ENCODE measurements around the gene ZNF639. TPM values are rescaled to one million over a fixed set of nuclear protein-coding genes. Genes with fewer than 3 reads are reported as not detected.

Gene ZNF639
- total RNA-seq, 4 donors from 2014 or later: 60.6 to 97.8 (median 63.4) TPM

- 58 to 67% methylated on average over 4 of the region's 4 CpGs for WGBS, 2 donors (ENCODE audit: low coverage in 1 of 2)
- H3K27ac ChIP-seq: no peak overlapping the region
- H3K36me3 ChIP-seq: no peaks in the 10 kb centered on the region
- ATAC-seq: no peak
- peaks cover 9% of the 10 kb centered on the region for H3K27me3 ChIP-seq
- TF ChIP-seq POLR2AphosphoS5 (IDR thresholded peaks at IDR 0.05) (no peak), CTCF (IDR thresholded peaks at IDR 0.05) (no peak), EP300 (IDR thresholded peaks at IDR 0.05) (no peak), POLR2A (IDR thresholded peaks at IDR 0.05) (no peak)
- no peaks in the 10 kb centered on the region for H3K4me1 ChIP-seq
- no peaks in the 10 kb centered on the region for H3K9me3 ChIP-seq
- H3K4me3 ChIP-seq: no peak overlapping the region
Observed at GRCh38 chr3:179278932-179279693, 43.7 kb upstream of the ZNF639 start.

- ATAC-seq: no peak
- peaks cover 9% of the 10 kb centered on the region for H3K27me3 ChIP-seq
- H3K9me3 ChIP-seq: no peaks in the 10 kb centered on the region
- no peak overlapping the region for H3K27ac ChIP-seq
- no peak overlapping the region for H3K4me3 ChIP-seq
- no peaks in the 10 kb centered on the region for H3K36me3 ChIP-seq
- WGBS, 2 donors (ENCODE audit: low coverage in 1 of 2): 83% methylated on average over 1 of the region's 1 CpG; no CpG with 5 or more reads in 1 of the 2 donors
- no peaks in the 10 kb centered on the region for H3K4me1 ChIP-seq
- TF ChIP-seq CTCF (IDR thresholded peaks at IDR 0.05) (no peak), POLR2AphosphoS5 (IDR thresholded peaks at IDR 0.05) (no peak), POLR2A (IDR thresholded peaks at IDR 0.05) (no peak), EP300 (IDR thresholded peaks at IDR 0.05) (no peak)
Observed at GRCh38 chr3:179279837-179280236, 43.0 kb upstream of the ZNF639 start.

- H3K4me3 ChIP-seq: no peak overlapping the region
- H3K27ac ChIP-seq: no peak overlapping the region
- H3K27me3 ChIP-seq: peaks cover 9% of the 10 kb centered on the region
- ATAC-seq: no peak
- no peaks in the 10 kb centered on the region for H3K36me3 ChIP-seq
- no peaks in the 10 kb centered on the region for H3K4me1 ChIP-seq
- no peaks in the 10 kb centered on the region for H3K9me3 ChIP-seq
- TF ChIP-seq POLR2AphosphoS5 (IDR thresholded peaks at IDR 0.05): no peak
- TF ChIP-seq EP300 (IDR thresholded peaks at IDR 0.05): no peak
- TF ChIP-seq POLR2A (IDR thresholded peaks at IDR 0.05): no peak
- no peak for TF ChIP-seq CTCF (IDR thresholded peaks at IDR 0.05)
- 57% methylated on average over 2 of the region's 3 CpGs; no CpG with 5 or more reads in 1 of the 2 donors for WGBS, 2 donors (ENCODE audit: low coverage in 1 of 2)
Observed at GRCh38 chr3:179281825-179282224, 41.0 kb upstream of the ZNF639 start.

GRCh38 chr3:179286331-179286730 is 36.5 kb upstream of the ZNF639 start:
- Histone ChIP-seq H3K27me3 (no peaks in the 10 kb centered on the region), H3K4me3 (no peak overlapping the region), H3K27ac (no peak overlapping the region), H3K9me3 (no peaks in the 10 kb centered on the region), H3K4me1 (no peaks in the 10 kb centered on the region), H3K36me3 (no peaks in the 10 kb centered on the region)
- 84 to 85% methylated on average over 5 to 6 of the region's 6 CpGs for WGBS, 2 donors (ENCODE audit: low coverage in 1 of 2)
- TF ChIP-seq POLR2AphosphoS5 (IDR thresholded peaks at IDR 0.05): no peak
- no peak for ATAC-seq

- no peak for ATAC-seq
- H3K4me1 ChIP-seq: no peaks in the 10 kb centered on the region
- no peaks in the 10 kb centered on the region for H3K36me3 ChIP-seq
- no peaks in the 10 kb centered on the region for H3K9me3 ChIP-seq
- WGBS, 2 donors (ENCODE audit: low coverage in 1 of 2): 72 to 89% methylated on average over 3 to 4 of the region's 4 CpGs
- TF ChIP-seq EP300 (IDR thresholded peaks at IDR 0.05): no peak
- TF ChIP-seq CTCF (IDR thresholded peaks at IDR 0.05): no peak
- no peak for TF ChIP-seq POLR2AphosphoS5 (IDR thresholded peaks at IDR 0.05)
- TF ChIP-seq POLR2A (IDR thresholded peaks at IDR 0.05): no peak
- H3K4me3 ChIP-seq: no peak overlapping the region
- H3K27ac ChIP-seq: no peak overlapping the region
- no peaks in the 10 kb centered on the region for H3K27me3 ChIP-seq
Observed at GRCh38 chr3:179288845-179289244, 34.0 kb upstream of the ZNF639 start.
